HG02943 (cell line): ENCODE results near the gene SNX12.

Source experiments
- ATAC-seq: cut with Tn5 transposase; IDR thresholded peaks from one replicate; pipeline ENCODE4 v1.9.1; 2021; ENCODE audit warnings: mild to moderate bottlenecking, low read depth, moderate library complexity; ENCODE audit not compliant: unreplicated experiment

The SNX12 gene

GRCh38 chrX:71068044-71068918 is at the start of gene SNX12:
TSS of gene SNX12 (minus strand) at chrX:71068334. CDS start at chrX:71068306, 28 bp downstream.
- ATAC-seq: peak; percentile 91

- ATAC-seq: no peak
These were observed 49.2 kb upstream of the SNX12 start for GRCh38 chrX:71117358-71117757.

- ATAC-seq: peak; percentile 20
These were observed 43.8 kb upstream of the SNX12 start for GRCh38 chrX:71111921-71112431.

GRCh38 chrX:71111141-71111843 is 43.2 kb upstream of the SNX12 start, which contains the start of gene IL2RG:
TSS of gene IL2RG (minus strand) at chrX:71111577. CDS start at chrX:71111539, 38 bp downstream.
- peak; percentile 86 for ATAC-seq

- no peak for ATAC-seq
These were observed 40.9 kb upstream of the SNX12 start for GRCh38 chrX:71109051-71109450.

DNA sequence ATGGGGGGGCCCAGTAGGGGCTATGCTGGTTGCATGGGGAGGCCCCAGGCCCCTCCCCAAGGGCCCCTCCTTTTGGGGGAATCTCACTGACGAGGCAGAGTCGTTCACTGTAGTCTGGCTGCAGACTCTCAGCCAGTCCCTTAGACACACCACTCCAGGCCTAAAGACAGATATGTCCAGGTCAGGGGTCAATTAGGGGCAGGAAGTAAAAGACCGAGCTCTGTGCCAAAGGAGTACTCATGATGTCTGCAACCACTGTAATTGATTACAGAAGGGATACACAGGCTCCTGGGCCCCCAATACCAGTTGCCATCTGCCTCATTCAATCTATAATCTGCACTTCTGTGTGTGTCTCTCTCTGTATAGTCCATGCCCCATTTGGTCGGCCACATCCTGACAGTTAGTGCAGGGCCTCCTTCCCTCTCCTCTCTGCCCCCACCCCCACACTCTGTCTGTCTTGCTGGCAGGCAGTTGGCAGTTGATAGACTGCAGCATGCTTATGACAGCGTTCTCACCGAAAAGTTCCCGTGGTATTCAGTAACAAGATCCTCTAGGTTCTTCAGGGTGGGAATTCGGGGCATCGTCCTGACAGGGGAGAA is 39.7 kb upstream of the SNX12 start:
- no peak for ATAC-seq

DNA sequence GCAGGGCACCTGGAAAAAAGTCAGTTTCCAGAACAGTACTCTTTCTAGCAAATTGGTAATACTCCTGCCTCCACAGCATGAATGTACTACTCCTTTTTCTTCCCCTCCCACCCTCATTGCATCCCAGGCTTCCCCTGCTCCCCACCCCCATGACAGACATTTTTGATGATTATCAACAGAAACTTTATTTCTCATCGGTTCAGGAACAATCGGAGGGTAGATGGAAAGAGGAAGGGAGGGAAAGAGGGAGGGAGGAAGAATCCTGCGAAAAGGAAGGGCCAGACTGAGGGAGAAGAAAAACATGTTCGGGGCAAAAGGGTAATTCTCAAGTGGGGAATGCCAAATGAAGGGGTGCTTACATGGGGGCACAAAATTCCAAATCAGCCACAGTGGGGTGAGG is 39.1 kb upstream of the SNX12 start:
- no peak for ATAC-seq

DNA sequence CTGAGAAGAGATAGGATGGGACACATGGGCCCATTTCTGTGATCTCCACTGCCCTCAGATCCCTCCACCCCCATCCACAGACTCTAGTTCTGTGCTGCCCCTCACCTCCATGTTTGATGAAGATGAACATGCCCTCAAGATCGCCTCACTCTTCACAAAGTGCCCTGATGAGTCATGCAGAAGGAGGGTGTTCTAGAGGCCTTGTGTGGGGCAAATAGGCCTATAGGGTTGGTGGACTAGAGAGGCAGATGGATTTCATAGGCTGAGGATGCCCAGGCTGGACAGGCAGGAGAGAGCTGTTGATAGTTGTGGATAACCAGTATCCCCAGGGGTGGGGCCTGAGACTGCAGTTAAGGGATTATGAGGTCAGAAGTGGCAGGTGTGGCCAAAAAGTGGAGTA is 38.3 kb upstream of the SNX12 start, which contains the start of gene CXorf65:
Gene CXorf65, minus strand, starts transcription at position 314 of the 400 bp plus-strand sequence. Its CDS starts 184 bp downstream, at position 130.
- ATAC-seq: no peak

- ATAC-seq: no peak
These were observed 37.5 kb upstream of the SNX12 start for GRCh38 chrX:71105628-71106027.

DNA sequence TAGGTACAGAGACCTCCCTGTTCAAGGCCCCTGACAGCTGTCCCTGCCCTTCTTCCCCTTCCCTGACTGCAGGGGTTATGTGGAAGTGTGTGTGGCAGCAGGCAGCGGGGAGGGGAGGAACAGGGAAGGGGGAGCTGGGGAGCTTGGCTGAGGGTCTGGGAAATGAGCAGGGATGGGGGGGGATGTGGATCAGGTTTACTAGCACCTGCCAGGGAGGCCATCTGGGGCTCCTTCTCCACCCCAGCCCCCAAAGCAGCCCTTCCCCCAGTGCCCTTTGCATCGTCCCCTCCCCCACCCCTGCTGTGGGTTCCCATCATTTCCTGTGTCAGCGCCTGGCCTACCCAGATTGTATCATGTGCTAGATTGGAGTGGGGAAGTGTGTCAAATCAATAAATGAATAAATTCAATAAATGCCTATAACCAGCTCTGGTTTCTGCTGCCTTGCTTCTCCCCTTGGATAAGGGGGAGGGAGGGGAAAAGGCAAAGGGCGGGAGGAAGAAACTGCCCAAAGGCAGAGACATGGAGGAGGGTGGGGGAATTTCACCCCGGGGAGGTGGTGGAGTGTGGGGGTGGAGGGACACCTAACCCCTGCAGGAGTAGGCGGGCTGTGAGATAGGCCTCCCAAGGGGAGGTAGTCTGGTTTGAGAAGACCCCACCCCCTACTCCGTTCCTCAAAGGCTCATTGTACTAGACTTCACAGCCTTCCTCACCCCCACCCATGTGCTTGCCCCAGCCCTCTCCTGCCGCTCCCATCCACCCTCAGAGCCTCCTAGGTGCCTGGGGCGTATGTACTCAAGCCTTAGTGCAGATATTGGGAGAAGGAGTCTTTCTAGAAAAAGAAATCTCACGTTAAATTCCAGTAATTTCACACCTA is 35.2 kb upstream of the SNX12 start:
- no peak for ATAC-seq

GRCh38 chrX:71102292-71102691 is 34.2 kb upstream of the SNX12 start:
- no peak for ATAC-seq

GRCh38 chrX:71100581-71101505 is 32.7 kb upstream of the SNX12 start:
- ATAC-seq: no peak

GRCh38 chrX:71099736-71100135 is 31.6 kb upstream of the SNX12 start:
- ATAC-seq: no peak

DNA sequence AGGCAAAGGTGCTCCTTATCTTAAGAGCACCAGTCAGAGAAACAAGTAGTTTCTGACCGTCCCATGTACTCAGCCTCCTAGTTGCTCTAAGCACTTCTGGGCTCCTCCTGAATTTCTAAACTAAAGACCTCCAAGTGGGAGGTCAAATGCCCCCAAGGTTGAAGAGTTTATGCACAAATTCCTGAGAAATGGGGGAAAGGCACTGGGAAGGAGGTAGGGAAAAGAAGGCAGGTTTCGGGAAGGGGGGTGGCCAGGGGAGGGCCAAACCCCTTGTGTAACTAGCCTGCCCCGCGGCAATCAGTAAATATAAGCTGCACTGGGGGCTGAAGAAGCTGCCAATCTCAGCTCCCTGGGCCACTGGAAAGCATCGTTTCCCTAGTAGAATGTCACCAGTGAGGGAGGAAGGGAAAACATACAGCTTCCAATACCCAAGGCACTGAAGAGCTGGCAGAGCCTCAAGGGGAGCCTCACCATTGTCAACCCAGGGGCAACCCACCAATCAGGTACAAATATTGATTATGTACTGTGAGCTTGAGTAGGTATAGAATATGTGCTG is 30.9 kb upstream of the SNX12 start:
- no peak for ATAC-seq

DNA sequence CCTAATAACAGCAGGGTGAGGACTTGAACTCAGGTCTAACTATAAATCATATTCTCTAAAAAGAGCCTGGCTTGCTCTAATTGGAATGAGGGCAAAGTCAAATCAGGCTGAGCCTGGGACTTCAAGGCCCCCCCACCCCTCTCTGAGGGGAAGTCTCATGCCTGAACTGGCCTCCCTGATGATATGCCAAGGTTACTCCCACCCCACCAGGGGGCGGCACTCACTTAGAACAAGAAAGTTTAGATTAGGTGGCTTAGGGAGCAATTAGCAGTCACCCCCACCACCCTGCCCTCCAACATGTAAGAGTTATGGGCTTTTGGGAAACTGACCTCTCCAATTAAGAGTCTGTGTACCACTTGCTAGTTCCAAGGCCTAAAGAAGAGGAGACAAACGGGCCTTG is 30.2 kb upstream of the SNX12 start:
- ATAC-seq: no peak

GRCh38 chrX:71096760-71097032 is 28.6 kb upstream of the SNX12 start:
- ATAC-seq: no peak

GRCh38 chrX:71095981-71096759 is 28.0 kb upstream of the SNX12 start:
- ATAC-seq: no peak

DNA sequence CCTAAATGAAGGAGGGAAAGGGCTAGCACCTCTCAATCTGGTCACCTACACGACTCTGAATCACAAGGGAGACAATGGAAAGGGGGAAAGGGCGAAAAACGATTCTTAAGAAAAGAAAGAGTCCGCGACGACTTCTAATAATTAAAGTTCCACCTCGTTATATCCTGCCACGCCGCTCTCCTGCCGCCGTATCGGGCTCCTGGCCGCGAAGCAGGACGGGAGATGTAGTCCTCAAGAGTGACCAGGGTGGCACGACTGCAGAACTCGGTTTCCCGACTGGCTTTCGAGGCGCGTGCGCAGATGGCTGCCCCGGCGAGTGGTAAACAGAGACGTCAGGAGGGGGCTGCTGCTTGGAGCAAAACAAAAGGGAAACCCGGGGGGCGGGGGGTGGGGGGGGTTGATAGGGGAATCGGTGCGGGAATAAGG is 27.4 kb upstream of the SNX12 start, which contains the start of gene FOXO4:
Gene FOXO4, plus strand, starts transcription at position 297 of the 426 bp plus-strand sequence. CDS start 678 bp downstream, outside the sequence.
- ATAC-seq: peak; percentile 83
